T-helper 1 cell treated with Interleukin-12 subunit alpha and Interleukin-12 subunit beta and Interleukin-4 antibody, amounts not matched to agents 30 μg/mL and 1 μg/mL, for 36 hours (primary cell): Measurements from ENCODE around the gene SOX18.

Experiments
- H3K27ac Mint-ChIP-seq: one replicate; pipeline ENCODE4 v1.8.0; 2021; ENCODE audit warnings: mild to moderate bottlenecking, mixed read lengths
- H3K27me3 Mint-ChIP-seq: one replicate; pipeline ENCODE4 v1.8.0; 2021; ENCODE audit warnings: low read depth, mixed read lengths
- H3K36me3 Mint-ChIP-seq: one replicate; pipeline ENCODE4 v1.8.0; 2021; ENCODE audit warnings: low read depth, mixed read lengths
- H3K4me1 Mint-ChIP-seq: one replicate; pipeline ENCODE4 v1.8.0; 2021; ENCODE audit warnings: low read depth, mixed read lengths
- H3K4me3 Mint-ChIP-seq: one replicate; pipeline ENCODE4 v1.8.0; 2021; ENCODE audit warnings: mild to moderate bottlenecking, moderate library complexity, mixed read lengths
- H3K9me3 Mint-ChIP-seq: one replicate; pipeline ENCODE4 v1.8.0; 2021; ENCODE audit warnings: mixed read lengths

The SOX18 gene

DNA sequence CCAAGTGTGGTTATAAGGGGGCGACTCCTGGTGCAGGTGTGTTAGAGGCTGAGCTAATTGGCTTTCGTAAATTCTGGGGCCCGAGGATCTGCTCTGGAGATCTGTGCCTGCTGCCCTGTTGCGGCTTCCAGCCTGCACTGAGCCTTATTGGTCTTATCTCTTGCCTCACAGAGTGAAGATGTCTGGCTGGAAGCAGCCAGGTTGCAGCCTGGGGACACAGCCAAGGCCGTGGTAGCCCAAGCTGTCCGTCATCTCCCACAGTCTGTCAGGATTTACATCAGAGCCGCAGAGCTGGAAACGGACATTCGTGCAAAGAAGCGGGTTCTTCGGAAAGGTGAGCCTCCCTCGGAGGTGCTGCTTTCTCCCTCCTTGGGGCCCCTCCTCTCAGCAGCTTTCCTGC, 48.5 kb downstream of the SOX18 start:
- H3K9me3 Mint-ChIP-seq, result no peaks in the 10 kb centered on the region
- H3K36me3 Mint-ChIP-seq, result peaks cover 43% of the 10 kb centered on the region
- no peak overlapping the region for H3K4me3 Mint-ChIP-seq
- no peaks in the 10 kb centered on the region for H3K27me3 Mint-ChIP-seq
- no peak overlapping the region for H3K27ac Mint-ChIP-seq
- H3K4me1 Mint-ChIP-seq, result peaks cover 5% of the 10 kb centered on the region
